ENCODE data around the gene BTNL2.

BTNL2 gene

DNA sequence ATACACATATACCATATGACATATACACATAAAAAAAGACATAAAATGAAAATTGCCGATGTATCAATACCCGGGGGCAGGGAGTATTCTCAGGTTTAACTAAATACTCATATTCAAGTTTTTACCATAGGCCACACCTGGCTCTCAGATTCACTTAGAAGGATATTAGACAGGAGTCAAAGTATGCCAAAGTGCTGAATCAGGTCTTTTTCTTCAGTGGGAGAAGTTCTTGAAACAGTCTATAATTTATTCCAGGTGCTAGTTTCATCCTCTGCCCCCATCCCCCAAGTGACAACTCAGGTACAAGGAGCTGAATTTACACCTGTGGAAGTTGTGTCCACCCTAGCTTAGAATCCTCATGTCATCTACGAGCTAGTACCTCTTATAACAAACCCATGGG, 24.2 kb upstream of the BTNL2 start:
- H3K27me3 Mint-ChIP-seq: no peaks in the 10 kb centered on the region
- peaks cover 18% of the 10 kb centered on the region for H3K4me1 Mint-ChIP-seq
- no peaks in the 10 kb centered on the region for H3K9me3 Mint-ChIP-seq
- no peak overlapping the region for H3K4me3 Mint-ChIP-seq
- no peak for DNase-seq (ENCODE audit: low spot score in 2 of 2)
- no peak for ATAC-seq (ENCODE audit: low read depth)
- H3K36me3 Mint-ChIP-seq: no peaks in the 10 kb centered on the region
- H3K27ac Mint-ChIP-seq: no peak overlapping the region

DNA sequence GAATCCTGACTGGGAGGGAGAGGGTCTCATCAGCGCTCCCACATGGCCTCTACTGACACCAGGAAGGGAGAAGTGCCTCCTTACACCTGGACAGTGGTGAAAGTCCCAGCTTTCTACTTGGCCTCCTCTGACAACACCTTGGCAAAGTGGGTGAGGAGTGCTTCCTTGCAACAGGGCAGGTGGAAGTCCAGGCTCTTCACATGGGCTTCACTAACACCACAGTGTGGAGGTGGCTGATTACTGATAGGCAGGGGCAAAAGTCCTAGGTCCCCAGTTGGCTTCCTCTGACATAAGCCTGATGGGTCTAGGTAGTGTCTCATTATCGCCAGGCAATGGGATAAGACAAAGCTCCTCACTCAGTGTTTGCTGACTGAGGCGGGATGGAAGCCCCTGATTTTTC, 23.2 kb upstream of the BTNL2 start:
- no peaks in the 10 kb centered on the region for H3K27me3 Mint-ChIP-seq
- H3K4me3 Mint-ChIP-seq: no peak overlapping the region
- H3K36me3 Mint-ChIP-seq: no peaks in the 10 kb centered on the region
- H3K4me1 Mint-ChIP-seq: peaks cover 11% of the 10 kb centered on the region
- H3K27ac Mint-ChIP-seq: no peak overlapping the region
- DNase-seq (ENCODE audit: low spot score in 2 of 2): no peak
- H3K9me3 Mint-ChIP-seq: no peaks in the 10 kb centered on the region
- ATAC-seq (ENCODE audit: low read depth): no peak

DNA sequence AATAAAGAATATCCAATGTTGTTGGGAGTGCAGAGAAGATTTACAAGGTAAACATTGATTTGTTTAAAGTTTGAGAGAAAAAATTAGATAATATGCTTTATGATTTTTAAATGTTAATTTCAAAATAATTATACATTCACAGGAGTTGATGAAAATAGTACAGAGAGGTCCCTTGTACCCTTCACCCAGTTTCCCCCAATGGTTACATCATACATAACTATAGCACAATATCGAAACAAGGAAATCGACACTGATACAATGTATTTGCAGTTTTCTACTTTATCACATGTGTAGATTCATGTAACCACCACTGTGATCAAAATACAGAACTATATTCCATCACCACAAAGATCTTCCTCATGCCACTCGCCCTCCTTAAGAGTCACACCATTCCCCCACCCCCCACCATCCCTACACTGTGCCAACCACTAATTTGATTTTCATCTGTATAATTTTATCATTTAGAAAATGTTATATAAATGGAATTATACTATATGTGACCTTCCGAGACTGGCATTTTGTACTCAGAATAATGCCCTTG, 21.0 kb upstream of the BTNL2 start:
- H3K36me3 Mint-ChIP-seq: no peaks in the 10 kb centered on the region
- H3K4me1 Mint-ChIP-seq: peaks cover 5% of the 10 kb centered on the region
- DNase-seq (ENCODE audit: low spot score in 2 of 2) (no peak), ATAC-seq (ENCODE audit: low read depth) (no peak)
- H3K27me3 Mint-ChIP-seq: no peaks in the 10 kb centered on the region
- H3K9me3 Mint-ChIP-seq: no peaks in the 10 kb centered on the region
- H3K4me3 Mint-ChIP-seq: no peak overlapping the region
- no peak overlapping the region for H3K27ac Mint-ChIP-seq

DNA sequence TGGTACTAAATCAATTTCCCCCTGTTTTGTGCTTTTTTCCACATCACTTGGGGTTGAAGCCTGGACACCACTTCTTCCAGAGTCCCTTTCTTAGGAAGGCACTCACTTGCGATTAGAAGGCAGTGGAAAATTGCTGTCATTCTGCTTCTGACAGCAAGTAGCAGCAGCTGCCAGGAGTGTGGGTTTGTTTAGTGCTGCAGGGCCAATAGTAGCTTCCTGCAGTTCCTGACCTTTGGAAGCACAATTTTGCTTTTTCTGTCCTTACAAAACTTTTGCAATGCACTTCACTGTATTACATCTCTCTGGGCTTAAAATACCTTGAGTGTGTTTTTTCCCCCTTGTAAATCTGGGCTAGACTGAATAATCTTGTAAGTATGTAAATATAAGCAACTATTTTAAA, 20.2 kb upstream of the BTNL2 start:
- no peak for ATAC-seq (ENCODE audit: low read depth)
- H3K27me3 Mint-ChIP-seq: no peaks in the 10 kb centered on the region
- H3K9me3 Mint-ChIP-seq: no peaks in the 10 kb centered on the region
- H3K4me3 Mint-ChIP-seq: no peak overlapping the region
- no peak overlapping the region for H3K27ac Mint-ChIP-seq
- H3K4me1 Mint-ChIP-seq: peaks cover 2% of the 10 kb centered on the region
- no peak for DNase-seq (ENCODE audit: low spot score in 2 of 2)
- no peaks in the 10 kb centered on the region for H3K36me3 Mint-ChIP-seq

DNA sequence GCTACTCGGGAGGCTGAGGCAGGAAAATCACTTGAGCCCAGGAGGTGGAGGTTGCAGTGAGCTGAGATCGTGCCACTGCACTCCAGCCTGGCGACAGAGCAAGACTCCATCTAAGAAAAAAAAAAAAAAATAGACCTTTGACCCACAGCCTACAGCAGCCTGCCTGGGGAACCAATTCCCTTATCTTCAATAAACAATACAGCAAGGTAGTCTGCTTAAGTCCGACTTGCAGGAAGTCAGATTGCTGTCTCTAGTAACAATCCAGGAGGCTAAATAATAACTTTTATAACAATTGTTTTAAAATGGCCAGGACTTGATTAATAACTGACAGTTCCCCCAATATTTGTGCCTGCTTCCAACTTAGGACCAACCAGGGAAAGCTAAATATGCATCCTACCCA, 19.4 kb upstream of the BTNL2 start:
- ATAC-seq (ENCODE audit: low read depth) (no peak), DNase-seq (ENCODE audit: low spot score in 2 of 2) (no peak)
- no peaks in the 10 kb centered on the region for H3K36me3 Mint-ChIP-seq
- no peaks in the 10 kb centered on the region for H3K27me3 Mint-ChIP-seq
- no peak overlapping the region for H3K4me3 Mint-ChIP-seq
- H3K4me1 Mint-ChIP-seq: no peaks in the 10 kb centered on the region
- H3K27ac Mint-ChIP-seq: no peak overlapping the region
- H3K9me3 Mint-ChIP-seq: no peaks in the 10 kb centered on the region

DNA sequence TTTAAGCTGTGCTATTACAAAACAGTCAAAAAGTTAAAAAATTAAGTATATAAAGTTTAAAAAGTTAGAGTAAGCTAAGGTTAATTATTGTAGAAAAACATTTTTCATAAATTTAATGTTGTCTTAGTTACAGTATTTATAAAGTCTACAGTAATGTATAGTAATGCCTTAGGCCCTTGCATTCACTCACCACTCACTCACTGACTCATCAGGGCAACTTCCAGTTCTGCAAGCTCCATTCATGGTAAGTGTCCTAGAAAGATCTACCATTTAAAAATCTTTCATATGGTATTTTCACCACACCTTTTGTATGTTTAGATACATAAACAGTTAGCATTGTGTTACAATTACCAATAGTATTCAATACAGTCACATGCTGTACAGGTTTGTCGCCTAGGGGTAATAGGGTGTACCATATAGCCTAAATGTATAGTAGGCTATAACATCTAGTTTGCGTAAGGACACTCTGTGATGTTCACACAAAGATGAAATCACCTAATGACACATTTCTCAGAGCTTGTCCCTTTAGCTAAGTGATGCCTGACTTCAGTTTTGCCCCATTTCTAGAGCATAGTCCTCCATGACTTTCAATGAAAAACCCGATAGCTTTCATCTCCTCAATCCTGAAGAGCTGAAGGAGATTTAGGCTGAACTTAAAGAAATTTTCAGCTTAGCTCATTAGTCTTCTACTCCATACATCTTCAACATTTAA, 17.8 kb upstream of the BTNL2 start:
- H3K4me1 Mint-ChIP-seq: no peaks in the 10 kb centered on the region
- DNase-seq (ENCODE audit: low spot score in 2 of 2): no peak
- no peak overlapping the region for H3K4me3 Mint-ChIP-seq
- no peaks in the 10 kb centered on the region for H3K9me3 Mint-ChIP-seq
- no peaks in the 10 kb centered on the region for H3K27me3 Mint-ChIP-seq
- H3K36me3 Mint-ChIP-seq: no peaks in the 10 kb centered on the region
- ATAC-seq (ENCODE audit: low read depth): no peak
- no peak overlapping the region for H3K27ac Mint-ChIP-seq

DNA sequence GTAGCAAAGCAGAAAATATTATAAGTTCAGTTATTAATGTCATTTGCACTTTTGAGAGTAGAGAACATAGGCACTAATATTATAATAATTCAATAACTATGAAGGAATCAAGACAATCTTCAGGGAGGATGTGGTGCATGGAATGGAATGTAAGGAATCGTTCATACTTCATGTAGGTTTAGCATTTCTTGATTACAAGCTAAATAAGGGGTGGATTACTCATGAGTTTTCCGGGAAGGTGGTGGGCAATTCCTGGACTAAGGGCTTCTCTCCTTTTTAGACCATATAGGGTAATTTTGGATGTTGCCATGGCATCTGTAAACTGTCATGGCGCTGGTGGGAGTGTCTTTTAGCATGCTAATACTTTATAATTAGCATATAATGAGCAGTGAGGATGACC, 9.1 kb upstream of the BTNL2 start:
- peaks cover 11% of the 10 kb centered on the region for H3K4me1 Mint-ChIP-seq
- H3K27ac Mint-ChIP-seq: no peak overlapping the region
- ATAC-seq (ENCODE audit: low read depth): no peak
- H3K4me3 Mint-ChIP-seq: no peak overlapping the region
- no peaks in the 10 kb centered on the region for H3K36me3 Mint-ChIP-seq
- H3K9me3 Mint-ChIP-seq: no peaks in the 10 kb centered on the region
- peaks cover 9% of the 10 kb centered on the region for H3K27me3 Mint-ChIP-seq
- DNase-seq (ENCODE audit: low spot score in 2 of 2): no peak

DNA sequence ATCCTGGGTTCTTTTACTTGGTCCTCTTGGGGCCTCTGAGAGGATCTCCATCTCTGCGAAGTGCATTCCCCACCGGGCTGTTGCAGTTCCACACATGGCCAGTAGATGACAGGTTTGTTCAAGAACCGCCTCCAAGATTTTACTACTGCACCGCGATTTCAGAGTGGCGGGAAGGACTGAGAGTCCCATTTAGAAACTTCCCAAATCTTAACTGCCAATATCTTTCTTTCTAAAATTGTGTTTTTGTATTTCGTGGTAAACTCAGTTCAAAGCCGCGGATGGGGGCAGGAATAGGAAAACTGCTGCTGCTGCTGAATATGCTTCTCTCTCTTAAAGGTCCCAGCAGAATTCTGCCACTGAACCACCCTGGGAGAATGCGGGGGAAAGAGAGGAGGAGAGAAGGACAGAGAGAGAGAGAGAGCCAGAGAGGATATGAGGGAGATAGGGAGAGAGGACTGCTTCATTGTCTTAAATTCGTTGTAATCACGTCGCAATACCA, 8.6 kb upstream of the BTNL2 start:
- H3K9me3 Mint-ChIP-seq: no peaks in the 10 kb centered on the region
- DNase-seq (ENCODE audit: low spot score in 2 of 2) (peak; percentile 83 to 86), ATAC-seq (ENCODE audit: low read depth) (peak; percentile 64)
- H3K27ac Mint-ChIP-seq: no peak overlapping the region
- peaks cover 11% of the 10 kb centered on the region for H3K4me1 Mint-ChIP-seq
- H3K27me3 Mint-ChIP-seq: peaks cover 9% of the 10 kb centered on the region
- no peaks in the 10 kb centered on the region for H3K36me3 Mint-ChIP-seq
- peak overlapping the region; percentile 12 for H3K4me3 Mint-ChIP-seq

DNA sequence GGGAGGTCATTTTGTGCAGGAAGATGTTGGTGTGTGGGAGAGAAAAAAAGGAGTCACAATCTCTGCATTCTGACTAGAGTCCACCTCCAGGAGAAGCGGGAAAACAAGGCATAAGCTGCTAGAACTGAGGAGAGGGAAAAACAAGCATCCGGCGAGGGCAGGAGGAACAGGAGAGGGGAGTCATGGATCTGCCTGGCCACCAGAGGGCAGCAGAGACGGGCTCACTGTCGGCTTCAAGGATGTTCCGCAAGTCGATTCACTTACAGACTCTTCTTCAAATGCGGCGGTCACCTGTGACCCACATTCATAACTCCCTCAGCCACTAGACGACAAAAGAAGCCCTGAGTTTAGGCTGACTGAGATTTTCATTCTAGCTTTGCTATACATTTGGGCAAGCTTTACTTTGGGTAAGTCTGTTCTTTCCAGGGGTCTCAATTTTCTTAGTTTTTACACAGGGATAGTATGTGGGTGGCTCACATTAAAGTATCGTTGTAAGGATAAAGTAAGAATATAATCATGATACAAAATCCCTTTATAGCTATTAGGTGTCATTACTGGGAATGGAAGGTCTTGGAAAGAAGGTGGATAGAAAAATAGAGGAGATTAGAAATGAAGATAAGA, 6.6 kb upstream of the BTNL2 start:
- H3K9me3 Mint-ChIP-seq: no peaks in the 10 kb centered on the region
- peak overlapping the region; percentile 41 for H3K27ac Mint-ChIP-seq
- DNase-seq (ENCODE audit: low spot score in 2 of 2) (peak; percentile 88 to 93), ATAC-seq (ENCODE audit: low read depth) (peak; percentile 94)
- no peaks in the 10 kb centered on the region for H3K36me3 Mint-ChIP-seq
- H3K4me3 Mint-ChIP-seq: peak overlapping the region; percentile 28
- H3K4me1 Mint-ChIP-seq: peaks cover 11% of the 10 kb centered on the region
- H3K27me3 Mint-ChIP-seq: peaks cover 5% of the 10 kb centered on the region

DNA sequence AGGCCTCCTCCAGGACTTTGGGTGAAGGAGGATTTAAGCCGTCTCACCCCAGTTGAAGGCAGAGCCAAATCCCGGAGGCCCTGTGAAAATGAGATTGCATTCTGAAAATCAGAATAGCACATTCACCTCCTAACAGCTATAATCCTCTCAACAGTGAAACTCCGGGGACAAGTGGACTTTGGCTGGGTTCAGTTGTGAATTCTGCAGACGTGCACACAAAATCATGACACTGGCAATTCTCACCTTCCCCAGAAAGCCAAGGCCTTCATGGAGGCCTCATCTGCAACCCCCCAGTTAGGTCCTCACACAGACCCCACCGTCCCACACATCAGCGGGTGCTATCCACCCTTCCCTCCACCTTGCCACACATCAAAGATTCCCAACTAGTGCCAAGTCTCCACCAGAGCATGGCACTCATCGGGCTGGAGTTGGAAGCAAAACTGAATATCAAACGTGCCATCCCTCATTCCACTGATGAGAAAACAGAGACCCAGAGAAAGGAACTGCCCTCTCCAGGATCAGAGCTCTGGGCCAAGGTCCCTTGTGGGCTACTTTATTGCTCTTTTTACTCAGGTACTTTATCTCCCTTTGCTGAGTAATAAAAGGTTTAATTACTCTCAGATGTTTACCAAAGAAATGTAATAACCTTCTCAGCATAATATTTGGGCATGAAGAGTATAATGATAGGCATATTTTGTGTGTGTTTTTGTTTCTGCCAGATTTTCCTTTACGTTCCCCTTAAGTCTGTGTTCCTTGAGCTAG, 4.8 kb upstream of the BTNL2 start:
- Mint-ChIP-seq H3K9me3 (no peaks in the 10 kb centered on the region), H3K27ac (no peak overlapping the region)

DNA sequence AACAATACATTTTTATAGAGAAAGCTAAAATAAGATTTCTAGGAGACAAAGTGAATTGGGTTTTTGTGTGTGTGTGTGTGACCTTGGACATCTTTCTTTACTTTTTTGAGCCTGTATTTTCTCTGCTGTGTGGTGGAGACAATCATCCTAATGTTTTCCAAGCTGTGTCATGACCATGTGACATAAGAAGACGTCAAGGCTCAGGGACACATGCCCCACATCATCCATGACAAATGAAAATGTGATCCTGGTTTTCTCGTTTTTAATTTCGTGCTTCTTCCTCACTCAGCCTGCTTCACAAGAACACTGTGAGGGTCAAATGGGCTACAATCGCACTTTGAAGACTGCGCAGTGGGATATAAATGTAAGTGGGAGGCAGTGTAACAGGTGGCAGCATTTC, 3.9 kb upstream of the BTNL2 start:
- no peaks in the 10 kb centered on the region for H3K36me3 Mint-ChIP-seq
- H3K4me3 Mint-ChIP-seq: no peak overlapping the region
- H3K4me1 Mint-ChIP-seq: peaks cover 11% of the 10 kb centered on the region
- ATAC-seq (ENCODE audit: low read depth) (no peak), DNase-seq (ENCODE audit: low spot score in 2 of 2) (no peak)
- peaks cover 5% of the 10 kb centered on the region for H3K27me3 Mint-ChIP-seq
- H3K27ac Mint-ChIP-seq: no peak overlapping the region
- no peaks in the 10 kb centered on the region for H3K9me3 Mint-ChIP-seq

More for the DNA sequence above, 4.8 kb upstream of the BTNL2 start:
- DNase-seq (ENCODE audit: low spot score in 2 of 2) (no peak), ATAC-seq (ENCODE audit: low read depth) (no peak)
- H3K27me3 Mint-ChIP-seq: peaks cover 5% of the 10 kb centered on the region
- peaks cover 11% of the 10 kb centered on the region for H3K4me1 Mint-ChIP-seq
- no peak overlapping the region for H3K4me3 Mint-ChIP-seq
- H3K36me3 Mint-ChIP-seq: no peaks in the 10 kb centered on the region

DNA sequence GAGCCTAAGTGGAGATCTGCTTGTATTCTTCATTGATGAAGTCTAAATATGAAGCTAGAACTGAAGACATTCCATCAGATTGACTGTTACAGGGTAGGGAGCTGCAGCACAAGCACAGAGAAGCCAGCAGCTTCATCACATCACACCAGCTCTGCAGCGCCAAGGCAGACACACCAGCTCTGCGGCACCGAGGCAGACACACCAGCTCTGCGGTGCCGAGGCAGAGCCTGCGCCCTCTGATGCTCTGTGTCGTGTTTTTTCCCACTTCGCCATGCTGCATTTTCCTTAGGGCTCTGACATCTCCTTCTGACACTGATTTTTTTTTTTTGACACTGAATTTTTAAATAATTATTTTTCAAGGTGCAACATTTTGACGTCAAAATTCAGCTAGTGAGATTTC, 784 bp downstream of the BTNL2 start:
- DNase-seq (ENCODE audit: low spot score in 2 of 2): no peak
- H3K27me3 Mint-ChIP-seq: peaks cover 1% of the 10 kb centered on the region

DNA sequence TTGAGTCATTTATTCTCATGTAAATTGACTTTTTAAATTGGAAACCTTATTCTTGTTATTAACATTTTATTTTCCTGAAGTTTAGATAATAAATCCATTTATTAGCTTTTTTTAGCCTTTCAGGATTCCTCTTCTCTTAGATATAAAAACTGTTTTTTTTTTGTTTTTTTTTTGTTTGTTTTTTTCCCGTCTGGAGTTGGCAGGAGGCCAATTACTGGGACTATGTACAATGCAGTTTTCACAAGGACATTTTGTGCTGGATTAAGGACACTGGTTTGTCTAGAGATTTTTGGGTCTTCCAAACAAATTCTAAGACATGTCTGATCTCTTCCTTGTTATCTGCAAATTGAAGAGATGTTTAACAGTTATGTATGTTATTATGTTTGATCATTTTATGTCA, 1.3 kb downstream of the BTNL2 start:
- Mint-ChIP-seq H3K4me3 (no peak overlapping the region), H3K9me3 (no peaks in the 10 kb centered on the region), H3K27me3 (peaks cover 1% of the 10 kb centered on the region), H3K4me1 (peaks cover 5% of the 10 kb centered on the region), H3K36me3 (no peaks in the 10 kb centered on the region), H3K27ac (no peak overlapping the region)
- DNase-seq (ENCODE audit: low spot score in 2 of 2) (no peak), ATAC-seq (ENCODE audit: low read depth) (no peak)

More for the DNA sequence above, 784 bp downstream of the BTNL2 start:
- no peaks in the 10 kb centered on the region for H3K36me3 Mint-ChIP-seq
- no peak overlapping the region for H3K27ac Mint-ChIP-seq
- no peaks in the 10 kb centered on the region for H3K9me3 Mint-ChIP-seq
- H3K4me1 Mint-ChIP-seq: peaks cover 5% of the 10 kb centered on the region
- H3K4me3 Mint-ChIP-seq: no peak overlapping the region
- no peak for ATAC-seq (ENCODE audit: low read depth)

DNA sequence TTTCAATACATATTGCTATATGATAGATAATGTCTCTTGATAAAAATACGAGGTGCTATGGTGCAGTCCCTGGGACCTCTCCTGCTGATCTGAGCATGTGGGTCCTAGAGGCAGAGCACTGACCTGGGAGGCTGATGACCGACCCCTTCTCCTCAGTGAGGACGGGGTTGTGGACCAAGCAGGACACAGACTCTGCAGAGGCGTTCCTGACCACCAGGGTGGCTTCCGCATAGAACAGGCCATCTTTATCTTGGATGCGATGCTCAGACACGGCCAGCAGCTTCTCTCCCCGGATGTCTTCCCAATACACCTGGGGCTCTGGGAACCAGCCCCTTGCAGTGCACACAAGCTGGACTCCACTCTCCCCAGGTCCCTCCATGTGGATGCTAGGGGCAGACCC, 4.2 kb downstream of the BTNL2 start:
- Mint-ChIP-seq H3K4me1 (peaks cover 5% of the 10 kb centered on the region), H3K27me3 (no peaks in the 10 kb centered on the region), H3K4me3 (no peak overlapping the region), H3K27ac (no peak overlapping the region), H3K36me3 (no peaks in the 10 kb centered on the region), H3K9me3 (no peaks in the 10 kb centered on the region)
- DNase-seq (ENCODE audit: low spot score in 2 of 2): no peak
- ATAC-seq (ENCODE audit: low read depth): no peak
